ENCODE results near the gene SEPTIN7.

GRCh38 chr7:35799846-35800717 lies 775 bp upstream of the SEPTIN7 start:
- TF ChIP-seq CTCF (IDR thresholded peaks at IDR 0.05; ENCODE audit: borderline replicate concordance, extremely low read depth, low read length, poor library complexity, severe bottlenecking), result no peak
- TF ChIP-seq EZH2 (IDR thresholded peaks at IDR 0.05; ENCODE audit: borderline replicate concordance, low read depth, low read length, severe bottlenecking), result no peak
